GM18519 (cell line): ENCODE data around the gene CLSTN2.
A peak's percentile ranks its signal among the peaks of the same experiment; 100 is the strongest.

Experiments used
- ATAC-seq: cut with Tn5 transposase; IDR thresholded peaks from one replicate; pipeline ENCODE4 v1.9.1; 2021; ENCODE audit warnings: mild to moderate bottlenecking, moderate library complexity; ENCODE audit not compliant: unreplicated experiment, low FRiP score

The CLSTN2 gene

GRCh38 chr3:140170612-140171011, 235.6 kb downstream of the CLSTN2 start:
- ATAC-seq, result peak; percentile 96

DNA sequence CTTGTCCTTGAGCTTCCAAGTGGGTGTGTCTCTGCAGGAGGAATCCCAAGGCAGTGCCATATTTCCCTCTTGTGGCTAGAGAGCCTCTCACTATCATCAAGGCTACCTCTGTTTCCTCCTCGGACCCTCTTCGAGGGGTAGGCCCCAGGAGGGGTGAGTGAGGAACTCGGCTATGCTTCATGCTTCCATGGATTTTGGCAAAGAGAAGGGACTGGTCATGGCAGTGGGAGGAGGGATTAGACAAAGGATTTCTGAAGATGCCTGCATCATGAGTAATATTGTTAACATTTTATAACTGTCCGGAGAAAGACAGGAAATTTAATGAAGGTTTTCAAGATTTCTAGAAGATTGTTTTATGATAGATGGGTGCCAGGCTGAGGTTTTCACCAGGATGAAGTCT, 241.5 kb downstream of the CLSTN2 start:
- ATAC-seq, result no peak

DNA sequence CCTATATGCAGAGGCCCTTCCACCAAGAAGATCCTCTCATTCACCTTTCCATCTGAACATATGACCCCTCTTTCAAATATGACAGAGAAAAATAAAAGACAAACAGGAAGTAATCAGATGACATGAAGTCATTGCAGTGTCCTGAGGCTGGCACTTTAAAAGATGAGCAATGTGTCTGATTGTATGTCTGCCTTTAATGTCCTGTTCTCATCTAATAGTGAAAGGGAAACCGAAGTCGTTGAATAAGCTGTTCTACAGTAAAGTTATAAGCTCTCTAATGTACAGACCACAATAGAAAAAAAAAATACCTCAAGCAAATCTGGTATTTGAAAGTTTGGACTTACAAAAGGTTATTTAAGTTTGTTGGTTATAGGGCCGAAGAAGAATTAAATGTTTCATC, 243.0 kb downstream of the CLSTN2 start:
- no peak for ATAC-seq

- ATAC-seq, result no peak
Measured at GRCh38 chr3:140178482-140178881, 243.5 kb downstream of the CLSTN2 start.

DNA sequence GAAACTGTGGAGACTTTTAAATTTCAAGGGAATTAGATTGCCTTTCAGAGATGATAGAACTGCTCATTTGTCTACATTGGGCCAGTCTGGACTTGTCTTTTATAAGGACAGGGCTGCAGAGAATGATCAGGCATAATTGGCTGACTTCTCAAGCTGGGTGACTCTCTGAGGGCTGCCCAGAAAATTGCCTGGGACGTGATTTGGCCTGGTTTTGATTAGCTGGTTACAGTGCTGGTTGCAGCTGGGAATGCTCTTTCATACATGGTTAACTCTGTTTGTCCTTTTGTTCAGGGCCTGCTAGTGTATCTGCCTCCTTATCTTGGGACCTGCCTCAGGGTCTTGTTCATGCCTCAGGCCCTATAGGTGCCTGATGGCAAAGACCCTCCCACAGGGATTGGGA, 245.6 kb downstream of the CLSTN2 start:
- no peak for ATAC-seq

DNA sequence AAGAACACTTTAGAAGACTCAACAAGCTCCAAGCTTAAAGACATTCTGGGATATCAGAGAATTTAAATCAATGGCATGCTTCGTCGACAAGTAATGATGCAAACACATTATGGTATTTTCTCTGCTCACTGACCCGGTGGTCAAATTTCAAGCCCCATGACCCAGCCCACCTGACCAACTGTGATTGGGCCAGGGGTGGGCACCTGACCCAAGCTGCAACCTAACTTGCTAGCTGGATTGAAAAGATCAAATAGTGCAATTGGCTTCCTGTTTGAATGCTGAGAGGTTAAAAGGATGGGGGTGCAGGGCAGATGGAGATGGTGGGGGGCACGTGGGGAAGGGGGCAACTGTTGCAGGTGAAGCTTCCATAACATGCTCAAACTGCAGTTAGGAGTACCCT, 250.4 kb downstream of the CLSTN2 start:
- no peak for ATAC-seq

GRCh38 chr3:140186421-140186920, 251.5 kb downstream of the CLSTN2 start:
- ATAC-seq, result no peak

DNA sequence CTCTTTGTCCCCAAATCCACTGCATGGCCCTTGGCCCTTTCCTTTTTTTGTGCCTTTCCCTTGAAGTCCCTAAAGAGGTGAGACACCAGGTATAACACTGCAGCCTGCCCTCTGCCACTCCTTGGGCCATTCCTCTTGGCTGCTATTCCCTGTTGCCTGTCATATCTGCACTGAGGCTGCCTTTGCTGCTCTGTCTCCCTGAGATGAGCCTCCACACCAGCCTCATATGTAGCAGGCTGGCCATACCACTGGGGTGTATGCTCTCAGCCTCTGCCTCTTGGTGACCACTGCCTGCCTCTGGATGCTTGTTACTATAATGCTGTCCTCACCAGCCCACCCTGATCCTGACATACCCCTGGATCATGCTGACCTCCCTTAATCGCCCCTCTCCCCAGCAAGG, 252.0 kb downstream of the CLSTN2 start:
- no peak for ATAC-seq

GRCh38 chr3:140187656-140188221, 252.8 kb downstream of the CLSTN2 start:
- no peak for ATAC-seq

DNA sequence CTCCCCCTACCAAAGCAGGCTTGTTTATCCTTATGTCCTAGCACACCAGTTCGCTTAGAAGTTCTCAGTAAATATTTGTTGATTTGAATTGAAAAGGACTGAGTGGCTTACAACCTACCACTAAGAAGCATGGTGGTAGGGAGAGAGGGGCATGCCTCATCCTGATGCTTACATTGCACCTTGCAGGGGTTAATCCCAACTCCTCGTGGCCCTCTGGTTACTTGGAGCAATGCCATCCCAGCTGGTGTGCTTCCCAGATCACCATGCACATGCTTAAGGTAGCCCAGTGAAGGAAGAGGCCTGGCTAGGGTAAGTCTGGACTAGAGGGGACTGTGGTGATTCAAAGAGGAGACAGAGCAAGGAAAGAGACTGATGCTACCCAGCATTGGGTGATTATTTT, 253.3 kb downstream of the CLSTN2 start:
- no peak for ATAC-seq

GRCh38 chr3:140189267-140189666, 254.3 kb downstream of the CLSTN2 start:
- ATAC-seq, result no peak

GRCh38 chr3:140189976-140190375, 255.0 kb downstream of the CLSTN2 start:
- no peak for ATAC-seq

DNA sequence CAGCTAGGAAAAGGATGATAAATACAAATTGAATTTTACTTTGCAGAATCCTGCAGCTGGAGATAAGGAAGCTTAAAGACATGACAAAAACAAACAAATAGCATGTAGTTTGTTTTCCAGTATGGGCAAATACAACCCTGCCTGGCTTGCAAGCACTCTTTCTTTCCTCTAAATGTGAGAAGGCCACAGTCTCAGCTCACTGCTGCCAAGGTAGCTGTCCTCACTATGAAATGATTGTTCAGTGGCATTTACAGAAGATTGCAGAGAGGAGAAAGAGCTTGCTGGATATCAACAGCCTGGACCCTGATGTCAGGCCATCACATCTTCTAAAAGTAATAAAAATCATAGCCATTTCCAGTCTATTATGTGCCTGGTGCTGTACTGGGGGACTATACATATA, 262.0 kb downstream of the CLSTN2 start:
- no peak for ATAC-seq

GRCh38 chr3:140198242-140198641, 263.3 kb downstream of the CLSTN2 start:
- no peak for ATAC-seq

DNA sequence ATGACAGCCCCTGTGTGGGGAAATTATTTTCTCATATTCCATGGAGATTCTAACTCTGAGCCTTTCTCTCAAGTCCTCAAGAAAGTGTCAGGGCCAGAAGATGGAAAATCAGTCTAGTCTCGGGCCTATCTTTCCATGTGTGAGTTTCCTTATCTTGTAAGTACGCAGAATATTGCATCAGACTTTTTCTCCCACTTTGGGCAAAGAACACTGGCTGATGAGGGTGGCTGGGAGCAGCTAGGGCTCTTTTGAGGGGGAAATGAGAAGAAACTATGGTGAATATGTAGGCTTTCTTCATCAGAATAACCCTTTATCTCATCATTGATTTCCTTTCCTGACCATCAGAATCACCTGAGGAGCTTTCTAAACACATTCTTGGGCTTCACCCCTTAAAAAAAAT, 264.0 kb downstream of the CLSTN2 start:
- no peak for ATAC-seq

DNA sequence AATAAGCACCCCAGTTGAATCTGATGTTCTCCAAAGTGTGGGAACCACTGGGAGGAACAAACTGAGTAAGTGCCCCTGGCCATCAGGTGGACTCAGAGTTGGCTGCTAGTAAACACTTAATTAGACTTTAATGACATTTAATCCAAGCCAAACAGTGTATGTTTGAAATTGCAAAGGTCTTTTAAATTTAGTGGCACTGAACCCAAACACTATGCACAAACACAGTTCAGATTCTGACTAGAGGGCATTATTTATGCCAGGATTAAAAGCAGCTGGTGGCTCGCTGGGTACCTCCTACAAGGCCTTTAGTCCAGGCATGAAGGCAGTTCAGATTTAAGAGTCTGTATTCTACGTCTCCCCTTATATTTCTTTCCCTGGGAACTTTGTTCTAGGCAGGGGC, 264.8 kb downstream of the CLSTN2 start:
- ATAC-seq, result no peak

DNA sequence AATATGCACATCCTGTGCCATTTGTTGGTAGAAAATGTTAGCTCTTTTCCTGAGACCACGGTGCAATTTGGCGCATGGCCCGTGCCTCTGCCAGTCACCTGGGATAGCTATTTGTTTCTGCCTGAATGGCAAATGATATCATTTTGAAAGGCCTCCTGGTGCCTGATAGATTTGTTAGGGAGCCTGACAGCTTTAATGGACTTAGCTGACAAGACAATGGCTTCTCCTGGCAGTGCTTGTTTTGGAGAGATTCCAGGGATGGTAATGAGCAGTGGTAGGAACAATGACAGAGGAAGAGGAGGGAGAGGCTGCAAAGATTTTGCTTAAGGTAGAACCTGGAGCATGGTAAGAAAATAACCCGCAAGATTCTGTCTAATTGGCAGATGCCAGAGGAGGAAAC, 268.5 kb downstream of the CLSTN2 start:
- ATAC-seq, result no peak

GRCh38 chr3:140204271-140204984, 269.4 kb downstream of the CLSTN2 start:
- no peak for ATAC-seq

GRCh38 chr3:140205598-140205997, 270.6 kb downstream of the CLSTN2 start:
- ATAC-seq, result no peak

DNA sequence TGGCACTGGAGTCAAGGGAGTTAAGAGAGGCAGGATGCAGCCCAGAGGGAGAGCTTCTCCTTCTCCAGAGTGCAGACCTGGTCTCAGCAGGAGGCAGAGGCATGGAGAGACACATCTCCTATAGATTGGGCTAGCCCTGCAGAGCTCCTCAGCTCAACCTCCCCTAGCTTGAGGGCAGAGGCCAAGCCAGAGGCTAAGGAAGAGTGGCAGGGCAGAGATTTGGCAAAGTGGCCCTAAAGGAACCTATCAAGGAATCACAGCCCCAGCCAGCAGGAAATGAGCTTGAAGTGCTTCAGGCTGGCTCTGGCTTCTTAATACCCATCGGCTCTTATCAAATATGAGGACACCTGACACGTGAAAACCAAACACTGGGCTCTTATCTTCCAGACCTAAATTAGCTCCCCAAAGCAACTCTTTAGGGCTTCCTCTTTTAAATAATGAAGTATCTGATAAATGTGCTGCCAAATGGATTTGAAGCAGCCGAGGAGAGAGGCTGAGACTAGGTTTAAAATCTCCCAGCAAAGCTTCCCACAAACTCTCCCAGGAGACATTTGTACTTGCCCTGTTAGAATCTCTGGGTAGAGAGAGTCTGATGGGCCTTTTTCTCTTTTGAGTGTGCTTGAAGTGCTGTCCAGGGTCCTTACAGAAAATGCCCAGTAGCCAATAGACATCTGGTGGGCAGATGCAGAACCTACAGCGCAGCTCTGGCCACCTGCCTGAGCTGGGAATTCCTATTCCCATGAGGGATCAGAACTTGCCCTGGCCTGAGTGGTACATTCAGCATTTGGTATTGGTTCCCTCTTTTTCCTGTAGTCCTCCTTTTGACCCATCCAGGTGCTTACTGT, 271.4 kb downstream of the CLSTN2 start:
- no peak for ATAC-seq

DNA sequence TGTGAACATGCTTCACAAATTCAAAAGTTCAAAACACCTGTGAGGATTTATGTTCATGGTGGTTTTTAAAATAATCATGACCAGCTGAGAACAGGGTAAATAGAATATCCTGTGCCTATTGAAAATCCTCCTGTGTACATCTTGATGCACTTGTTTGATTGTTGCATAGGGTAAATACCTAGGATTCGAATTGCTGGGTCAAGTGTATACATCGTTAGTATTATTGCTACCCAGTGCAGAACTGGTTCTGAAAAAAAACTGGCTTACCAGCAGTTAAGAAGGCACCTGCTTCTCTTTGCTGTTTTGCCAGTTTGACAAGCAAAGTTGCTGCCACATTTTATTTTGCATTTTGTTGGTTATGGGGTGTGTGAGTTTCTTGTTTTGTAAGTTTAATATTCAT, 272.6 kb downstream of the CLSTN2 start:
- ATAC-seq, result no peak
